Bronchial epithelial cell (primary cell): ENCODE results near the gene APEX1. TPM values are rescaled to one million over a fixed set of nuclear protein-coding genes. Genes with fewer than 3 reads are reported as not detected.

Experiments used
- DNase-seq: peaks from one replicate; pipeline ENCODE4 v3.0.0-alpha.2; 2010; ENCODE audit warnings: low read depth
- FAIRE-seq: peaks from 2 replicates; lab custom pipeline; 2011; peaks lifted over from hg19 to GRCh38; lab: Jason Lieb, UNC
- H3K27me3 ChIP-seq: 2 replicates; pipeline ENCODE4 v1.5.1; 2011; ENCODE audit warnings: low read length; ENCODE audit not compliant: control insufficient read depth, insufficient read depth
- H3K36me3 ChIP-seq: 2 replicates; pipeline ENCODE4 v1.5.1; 2011; ENCODE audit warnings: low read length; ENCODE audit not compliant: control insufficient read depth, insufficient read depth
- H3K4me3 ChIP-seq: 2 replicates; pipeline ENCODE4 v1.5.1; 2011; ENCODE audit warnings: mild to moderate bottlenecking, low read depth, low read length, control low read depth
- total RNA-seq: library from RNA; depleted of rRNA; stranded (reverse); fragments of >200 nt; gene quantifications from 2 replicates; pipeline ENCODE4 v1.2.1, GENCODE V29; 2014
- TF ChIP-seq, protein P1 (sequence below): IDR thresholded peaks from 2 replicates; pipeline ENCODE4 v1.5.1; 2011; ENCODE audit warnings: mild to moderate bottlenecking, moderate library complexity, low read length, control low read depth, inconsistent platforms; ENCODE audit not compliant: insufficient read depth, severe bottlenecking

The APEX1 gene
- total RNA-seq, 1 donor from 2014 or later = 56.1 TPM

DNA sequence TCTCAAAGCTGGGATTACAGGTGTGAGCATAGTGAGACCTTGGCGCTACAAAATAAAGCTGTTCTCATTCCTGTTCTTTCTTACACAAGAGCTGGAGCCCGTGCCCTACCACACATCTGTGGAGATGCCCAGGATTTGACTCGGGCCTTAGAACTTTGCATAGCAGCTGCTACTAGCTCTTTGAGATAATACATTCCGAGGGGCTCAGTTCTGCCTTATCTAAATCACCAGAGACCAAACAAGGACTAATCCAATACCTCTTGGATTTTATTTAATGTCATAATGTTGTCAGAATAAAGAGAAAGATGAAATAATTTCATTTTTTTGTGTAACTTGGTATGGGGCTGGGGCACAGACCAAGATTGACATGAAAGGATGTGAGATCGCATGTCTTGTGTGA, 21.8 kb downstream of the APEX1 start:
- H3K36me3 ChIP-seq = peaks cover 28% of the 10 kb centered on the region
- no peak for FAIRE-seq

DNA sequence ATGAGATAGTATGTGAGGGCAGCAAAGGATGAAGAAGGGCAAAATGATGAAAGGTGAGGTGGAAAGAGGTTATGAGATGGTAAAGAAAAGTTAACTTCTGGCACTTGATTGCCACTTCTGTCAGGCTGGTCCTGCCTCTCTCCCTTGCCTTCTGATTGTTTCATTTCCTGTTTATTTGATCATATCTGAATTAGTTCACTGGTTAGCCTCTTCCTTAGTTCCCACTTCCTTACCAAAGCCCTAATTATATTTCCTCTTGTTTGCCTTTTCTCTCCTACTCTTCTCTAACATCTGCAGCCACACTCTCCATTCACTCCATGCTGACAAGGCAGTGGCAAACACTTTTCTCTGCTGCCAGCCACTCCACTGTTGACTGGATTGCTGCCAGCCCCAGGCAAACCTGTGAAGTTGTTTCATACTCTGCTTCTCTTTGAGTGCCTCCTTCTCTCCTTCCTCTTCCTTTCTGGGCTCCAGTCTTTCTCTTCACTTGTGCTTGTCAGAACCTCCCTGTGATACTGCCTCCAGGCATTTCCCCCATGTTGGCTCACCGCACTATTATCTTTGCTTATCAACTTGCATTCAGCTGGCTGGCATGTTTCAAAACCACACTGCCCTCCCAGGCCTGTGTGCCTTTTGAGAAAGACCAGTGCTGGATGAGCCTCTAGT, 22.3 kb downstream of the APEX1 start:
- Histone ChIP-seq H3K36me3 (peaks cover 23% of the 10 kb centered on the region), H3K4me3 (no peak overlapping the region), H3K27me3 (no peaks in the 10 kb centered on the region)
- no peak for FAIRE-seq
- TF ChIP-seq, protein P1, sequence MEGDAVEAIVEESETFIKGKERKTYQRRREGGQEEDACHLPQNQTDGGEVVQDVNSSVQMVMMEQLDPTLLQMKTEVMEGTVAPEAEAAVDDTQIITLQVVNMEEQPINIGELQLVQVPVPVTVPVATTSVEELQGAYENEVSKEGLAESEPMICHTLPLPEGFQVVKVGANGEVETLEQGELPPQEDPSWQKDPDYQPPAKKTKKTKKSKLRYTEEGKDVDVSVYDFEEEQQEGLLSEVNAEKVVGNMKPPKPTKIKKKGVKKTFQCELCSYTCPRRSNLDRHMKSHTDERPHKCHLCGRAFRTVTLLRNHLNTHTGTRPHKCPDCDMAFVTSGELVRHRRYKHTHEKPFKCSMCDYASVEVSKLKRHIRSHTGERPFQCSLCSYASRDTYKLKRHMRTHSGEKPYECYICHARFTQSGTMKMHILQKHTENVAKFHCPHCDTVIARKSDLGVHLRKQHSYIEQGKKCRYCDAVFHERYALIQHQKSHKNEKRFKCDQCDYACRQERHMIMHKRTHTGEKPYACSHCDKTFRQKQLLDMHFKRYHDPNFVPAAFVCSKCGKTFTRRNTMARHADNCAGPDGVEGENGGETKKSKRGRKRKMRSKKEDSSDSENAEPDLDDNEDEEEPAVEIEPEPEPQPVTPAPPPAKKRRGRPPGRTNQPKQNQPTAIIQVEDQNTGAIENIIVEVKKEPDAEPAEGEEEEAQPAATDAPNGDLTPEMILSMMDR = no peak
- peak; percentile 50 for DNase-seq

More for the DNA sequence above, 21.8 kb downstream of the APEX1 start:
- Histone ChIP-seq H3K27me3 (no peaks in the 10 kb centered on the region), H3K4me3 (no peak overlapping the region)
- TF ChIP-seq, protein P1 = no peak
- DNase-seq = no peak

DNA sequence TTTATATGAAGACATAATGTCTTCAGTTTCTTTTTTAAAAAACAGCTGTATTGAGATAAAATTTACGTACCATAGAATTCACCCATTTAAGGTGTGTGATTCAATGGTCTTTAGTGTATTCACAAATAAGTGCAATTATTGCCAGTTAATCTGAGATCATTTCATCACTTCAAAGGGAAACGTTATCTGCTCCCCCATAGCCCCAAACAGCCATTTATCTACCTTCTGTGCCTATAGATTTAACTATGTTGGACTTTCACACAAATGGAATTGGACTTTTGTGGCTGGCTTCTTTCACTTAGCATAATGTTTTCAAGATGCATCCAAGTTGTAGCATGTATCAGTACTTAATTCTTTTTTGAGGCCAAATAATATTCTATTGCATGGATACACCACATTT, 23.9 kb downstream of the APEX1 start:
- DNase-seq (no peak), FAIRE-seq (no peak)
- Histone ChIP-seq H3K27me3 (no peaks in the 10 kb centered on the region), H3K4me3 (no peak overlapping the region), H3K36me3 (peaks cover 18% of the 10 kb centered on the region)
- TF ChIP-seq, protein P1 = no peak

DNA sequence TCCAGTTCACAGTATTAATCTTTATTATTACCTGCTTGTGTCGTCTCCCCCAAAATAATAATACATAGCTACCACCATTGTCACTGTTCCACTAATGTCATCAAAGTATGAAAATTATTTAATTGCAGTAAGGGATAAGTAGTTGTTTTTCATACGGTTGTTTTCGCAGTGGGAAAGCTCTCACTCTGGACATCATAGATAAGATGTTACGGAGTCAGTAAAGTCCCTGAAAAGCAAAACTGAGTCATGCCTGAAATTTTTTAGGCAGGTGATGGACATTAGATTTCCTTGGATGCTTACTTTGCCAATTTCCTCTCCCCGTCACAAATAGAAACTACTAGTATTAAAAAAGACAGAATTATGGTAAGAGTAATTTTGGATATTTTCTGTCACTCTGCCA, 27.4 kb downstream of the APEX1 start:
- Histone ChIP-seq H3K36me3 (peaks cover 1% of the 10 kb centered on the region), H3K27me3 (no peaks in the 10 kb centered on the region), H3K4me3 (no peak overlapping the region)
- FAIRE-seq (no peak), DNase-seq (no peak)
- TF ChIP-seq, protein P1 = no peak

DNA sequence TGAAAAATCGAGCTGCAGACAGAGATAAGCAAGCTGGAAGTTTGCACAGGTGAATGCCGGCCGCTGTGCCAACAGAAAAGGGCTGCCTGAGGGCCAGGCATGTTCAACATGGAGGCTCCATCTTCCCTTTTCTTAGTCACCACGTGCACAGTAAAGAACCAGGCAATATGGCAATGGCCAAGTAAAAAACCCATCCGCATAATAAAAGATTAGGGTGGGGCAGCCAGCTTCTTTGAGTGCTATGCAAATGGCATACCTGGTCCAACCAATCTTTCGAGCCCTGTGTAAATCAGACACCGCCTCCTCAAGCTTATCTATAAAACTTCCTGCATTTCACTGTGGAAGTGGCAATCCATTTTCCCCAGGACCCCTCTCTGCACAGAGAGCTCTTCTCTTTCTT, 30.9 kb downstream of the APEX1 start:
- Histone ChIP-seq H3K4me3 (no peak overlapping the region), H3K36me3 (no peaks in the 10 kb centered on the region), H3K27me3 (no peaks in the 10 kb centered on the region)
- FAIRE-seq (peak; percentile 23), DNase-seq (no peak)
- TF ChIP-seq, protein P1 = no peak
